Hepatocyte (in vitro differentiated cells): ENCODE data around the gene RNF13. TPM values are rescaled to one million over a fixed set of nuclear protein-coding genes. Genes with fewer than 3 reads are reported as not detected.

Experiments
- DNase-seq: peaks from one replicate; pipeline ENCODE4 v3.0.0-alpha.2; 2016; ENCODE audit warnings: low spot score
- H2AFZ ChIP-seq: fragments of 200-600 bp; sonication (generic); 2 replicates; pipeline ENCODE4 v1.6.0; 2016; ENCODE audit warnings: antibody characterized with exemption, mild to moderate bottlenecking
- H3K27ac ChIP-seq: fragments of 200-600 bp; sonication (generic); 2 replicates; pipeline ENCODE4 v1.5.1; 2016; ENCODE audit warnings: mild to moderate bottlenecking
- H3K27me3 ChIP-seq: fragments of 200-600 bp; sonication (generic); 2 replicates; pipeline ENCODE4 v1.6.1; 2016
- H3K36me3 ChIP-seq: fragments of 200-600 bp; sonication (generic); replicated peaks from 2 replicates; pipeline ENCODE4 v1.5.1; 2016; ENCODE audit warnings: low read depth; ENCODE audit not compliant: insufficient read depth
- H3K4me1 ChIP-seq: fragments of 200-600 bp; sonication (generic); 2 replicates; pipeline ENCODE4 v1.5.1; 2016; ENCODE audit warnings: mild to moderate bottlenecking, moderate library complexity; ENCODE audit not compliant: insufficient read depth
- H3K4me2 ChIP-seq: fragments of 200-600 bp; sonication (generic); 2 replicates; pipeline ENCODE4 v1.6.0; 2016
- H3K4me3 ChIP-seq: fragments of 200-600 bp; sonication (generic); 2 replicates; pipeline ENCODE4 v1.5.1; 2016; ENCODE audit warnings: mild to moderate bottlenecking
- H3K79me2 ChIP-seq: fragments of 200-600 bp; sonication (generic); 2 replicates; pipeline ENCODE4 v1.6.0; 2017; ENCODE audit warnings: mild to moderate bottlenecking
- H3K9me2 ChIP-seq: fragments of 200-600 bp; sonication (generic); replicated peaks from 2 replicates; pipeline ENCODE4 v1.6.0; 2017; ENCODE audit warnings: mild to moderate bottlenecking; ENCODE audit not compliant: insufficient read depth
- H3K9me3 ChIP-seq: fragments of 200-600 bp; sonication (generic); 2 replicates; pipeline ENCODE4 v1.5.1; 2016; ENCODE audit warnings: low read depth, mild to moderate bottlenecking
- H4K20me1 ChIP-seq: fragments of 200-600 bp; sonication (generic); 2 replicates; pipeline ENCODE4 v1.6.0; 2016; ENCODE audit warnings: mild to moderate bottlenecking; ENCODE audit not compliant: insufficient read depth, poor library complexity, severe bottlenecking
- CTCF ChIP-seq: fragments of 200-600 bp; sonication (generic); IDR thresholded peaks from 2 replicates; pipeline ENCODE4 v1.5.1; 2016; ENCODE audit warnings: antibody characterized with exemption, mild to moderate bottlenecking; ENCODE audit not compliant: poor library complexity
- EZH2 ChIP-seq: fragments of 200-600 bp; sonication (generic); IDR thresholded peaks from 2 replicates; pipeline ENCODE4 v1.6.1; 2016; ENCODE audit warnings: antibody characterized with exemption, mild to moderate bottlenecking, borderline replicate concordance
- EZH2phosphoT487 ChIP-seq: fragments of 200-600 bp; sonication (generic); IDR thresholded peaks from one replicate; pipeline ENCODE4 v1.6.1; 2018; ENCODE audit warnings: antibody characterized with exemption, mild to moderate bottlenecking, low read depth, moderate library complexity; ENCODE audit not compliant: unreplicated experiment, severe bottlenecking
- WGBS: methylation state at CpG from one replicate; pipeline ENCODE4 v1.1.6; 2016; ENCODE audit warnings: low lambda C conversion rate; ENCODE audit errors: missing lambda C conversion rate; 5-methylcytosine and 5-hydroxymethylcytosine counted together
- polyA plus RNA-seq: library from polyadenylated mRNA; unstranded; fragments of >200 nt; fragmentation: Nextera tagmentation; extraction: Ambion mirVana; gene quantifications from 2 replicates; pipeline ENCODE4 v1.2.1, GENCODE V29; 2016
- total RNA-seq: library from RNA; depleted of rRNA; stranded (reverse); fragments of >200 nt; gene quantifications from 2 replicates; pipeline ENCODE4 v1.2.3, GENCODE V29; 2014

Gene RNF13
- total and polyA plus RNA-seq, 2 experiments from 2014 or later, result 66.1 to 81.0 TPM

DNA sequence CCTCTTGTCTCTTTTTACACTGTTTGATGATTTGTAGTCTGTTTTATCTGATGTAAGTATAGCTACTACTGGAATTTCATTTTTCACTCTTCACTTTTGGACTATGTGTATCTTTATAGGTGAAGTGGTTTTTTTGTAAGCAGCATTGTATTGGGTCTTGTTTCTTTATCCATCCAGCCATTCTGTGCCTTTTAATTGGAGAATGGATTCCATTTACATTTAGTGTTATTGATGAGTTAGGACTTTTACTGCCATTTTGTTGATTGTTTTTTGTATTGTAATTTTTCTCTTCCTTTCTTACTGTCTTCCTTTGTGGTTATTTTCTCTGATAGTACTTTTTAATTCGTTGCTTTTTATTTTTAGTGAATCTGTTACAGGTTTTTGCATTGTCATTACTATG is 54.5 kb downstream of the RNF13 start:
- no peaks in the 10 kb centered on the region for H3K4me1 ChIP-seq
- peaks cover 6% of the 10 kb centered on the region for H3K9me3 ChIP-seq
- DNase-seq, result no peak
- no peak overlapping the region for H3K27ac ChIP-seq
- peaks cover 6% of the 10 kb centered on the region for H3K79me2 ChIP-seq
- no peaks in the 10 kb centered on the region for H3K9me2 ChIP-seq
- no peaks in the 10 kb centered on the region for H3K27me3 ChIP-seq
- TF ChIP-seq EZH2 (no peak), CTCF (no peak), EZH2phosphoT487 (no peak)
- no peak overlapping the region for H3K4me3 ChIP-seq
- no peaks in the 10 kb centered on the region for H4K20me1 ChIP-seq
- no peak overlapping the region for H3K4me2 ChIP-seq
- 94% methylated on average over 1 of the region's 1 CpG for WGBS
- no peak overlapping the region for H2AFZ ChIP-seq
- no peaks in the 10 kb centered on the region for H3K36me3 ChIP-seq

- 89% methylated on average over 3 of the region's 3 CpGs for WGBS
- Histone ChIP-seq H3K27me3 (no peaks in the 10 kb centered on the region), H3K36me3 (no peaks in the 10 kb centered on the region), H3K4me3 (no peak overlapping the region), H3K79me2 (no peaks in the 10 kb centered on the region), H3K4me1 (no peaks in the 10 kb centered on the region), H4K20me1 (no peaks in the 10 kb centered on the region), H3K9me3 (peaks cover 6% of the 10 kb centered on the region), H3K27ac (no peak overlapping the region), H3K9me2 (no peaks in the 10 kb centered on the region), H2AFZ (no peak overlapping the region), H3K4me2 (no peak overlapping the region)
- no peak for DNase-seq
- TF ChIP-seq CTCF, result no peak
These were observed 58.8 kb downstream of the RNF13 start for GRCh38 chr3:149871855-149872254.

GRCh38 chr3:149872589-149872988 is 59.6 kb downstream of the RNF13 start:
- no peak for TF ChIP-seq EZH2phosphoT487
- TF ChIP-seq CTCF, result no peak
- no peak for TF ChIP-seq EZH2
- Histone ChIP-seq H3K79me2 (no peaks in the 10 kb centered on the region), H4K20me1 (no peaks in the 10 kb centered on the region), H3K36me3 (no peaks in the 10 kb centered on the region), H3K4me3 (no peak overlapping the region), H3K4me2 (no peak overlapping the region), H3K9me2 (no peaks in the 10 kb centered on the region), H3K4me1 (no peaks in the 10 kb centered on the region), H3K9me3 (peaks cover 3% of the 10 kb centered on the region), H3K27ac (no peak overlapping the region), H3K27me3 (no peaks in the 10 kb centered on the region), H2AFZ (no peak overlapping the region)
- 98% methylated on average over 2 of the region's 2 CpGs for WGBS
- no peak for DNase-seq

DNA sequence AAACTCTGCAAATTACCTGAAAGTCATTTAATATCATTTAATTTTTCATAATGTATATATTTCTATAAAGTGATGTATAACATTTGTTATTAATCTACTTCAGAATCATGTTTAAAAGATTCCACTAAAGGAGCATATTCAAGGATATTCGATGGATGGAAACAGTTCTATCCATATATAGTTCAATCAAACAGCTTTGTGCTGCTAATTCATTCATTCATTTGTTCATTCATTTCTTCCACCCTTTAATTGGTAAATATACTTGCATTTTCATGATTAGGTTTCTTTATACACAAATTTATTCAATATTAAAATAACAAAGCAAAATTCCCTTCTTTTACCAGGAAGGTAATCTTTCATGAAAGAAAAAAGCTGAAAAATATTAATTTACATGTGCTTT is 64.7 kb downstream of the RNF13 start:
- Histone ChIP-seq H3K4me1 (no peaks in the 10 kb centered on the region), H3K79me2 (no peaks in the 10 kb centered on the region), H3K27me3 (no peaks in the 10 kb centered on the region), H3K9me2 (no peaks in the 10 kb centered on the region), H3K4me3 (no peak overlapping the region), H3K27ac (no peak overlapping the region), H3K9me3 (no peaks in the 10 kb centered on the region), H2AFZ (no peak overlapping the region), H4K20me1 (no peaks in the 10 kb centered on the region), H3K4me2 (no peak overlapping the region), H3K36me3 (no peaks in the 10 kb centered on the region)
- WGBS, result 91% methylated on average over 1 of the region's 1 CpG
- no peak for DNase-seq
- TF ChIP-seq EZH2phosphoT487 (no peak), CTCF (no peak), EZH2 (no peak)
